SU-DHL-6 (cell line): ENCODE data around the gene SKAP2.

ENCODE experiments used
- H2AFZ ChIP-seq: fragments of 200-600 bp; sonication (generic); 2 replicates; pipeline ENCODE4 v1.6.1; 2014; ENCODE audit warnings: low read depth, mild to moderate bottlenecking, moderate library complexity, mixed read lengths, antibody characterized with exemption, low read length; ENCODE audit not compliant: severe bottlenecking
- H3F3A ChIP-seq: fragments of 200-600 bp; shearing (Covaris generic); 2 replicates; pipeline ENCODE4 v1.6.0; 2016; ENCODE audit warnings: antibody characterized with exemption, mild to moderate bottlenecking; ENCODE audit not compliant: insufficient read depth
- H3K27ac ChIP-seq: fragments of 200-600 bp; sonication (generic); 2 replicates; pipeline ENCODE4 v1.5.1; 2016; ENCODE audit warnings: low read depth, mild to moderate bottlenecking, low read length, moderate library complexity, mixed read lengths
- H3K27me3 ChIP-seq: fragments of 200-600 bp; sonication (generic), shearing (Covaris generic); 2 replicates; pipeline ENCODE4 v1.6.0; 2014; ENCODE audit warnings: mild to moderate bottlenecking, low read length
- H3K36me3 ChIP-seq: fragments of 200-600 bp; sonication (generic); 2 replicates; pipeline ENCODE4 v1.6.1; 2014; ENCODE audit warnings: mild to moderate bottlenecking, low read length, mixed read lengths
- H3K4me2 ChIP-seq: fragments of 300-600, 200-600 bp; shearing (Covaris generic), sonication (generic); 2 replicates; pipeline ENCODE4 v1.6.0; 2014; ENCODE audit warnings: low read length, low read depth, mild to moderate bottlenecking; ENCODE audit not compliant: poor library complexity, severe bottlenecking
- H3K4me3 ChIP-seq: fragments of 200-600 bp; sonication (generic); 2 replicates; pipeline ENCODE4 v1.5.1; 2014; ENCODE audit warnings: antibody characterized with exemption, low read length, mild to moderate bottlenecking, mixed read lengths; ENCODE audit not compliant: insufficient read depth, poor library complexity, severe bottlenecking
- H3K79me2 ChIP-seq: fragments of 200-600 bp; sonication (generic); 2 replicates; pipeline ENCODE4 v1.6.1; 2014; ENCODE audit warnings: mild to moderate bottlenecking, low read length, moderate library complexity; ENCODE audit not compliant: insufficient read depth
- H3K9ac ChIP-seq: fragments of 200-600 bp; sonication (generic); 2 replicates; pipeline ENCODE4 v1.7.0; 2014; ENCODE audit warnings: mild to moderate bottlenecking, low read length
- H3K9me2 ChIP-seq: fragments of 200-600 bp; sonication (generic); replicated peaks from 2 replicates; pipeline ENCODE4 v1.6.1; 2014; ENCODE audit warnings: low read length; ENCODE audit not compliant: insufficient read depth
- H3K9me3 ChIP-seq: fragments of 200-600 bp; sonication (generic); 2 replicates; pipeline ENCODE4 v1.6.1; 2014; ENCODE audit warnings: low read length, mixed read lengths; ENCODE audit not compliant: insufficient read depth
- H4K20me1 ChIP-seq: fragments of 200-600 bp; sonication (generic); 2 replicates; pipeline ENCODE4 v1.6.1; 2014; ENCODE audit warnings: low read depth, mild to moderate bottlenecking, antibody characterized with exemption, low read length, moderate library complexity, mixed read lengths
- EZH2phosphoT487 ChIP-seq: fragments of 200-600 bp; sonication (generic), shearing (Covaris generic); conservative IDR thresholded peaks from 2 replicates; pipeline ENCODE4 v1.6.1; 2018; ENCODE audit warnings: mild to moderate bottlenecking, antibody characterized with exemption, low read length, moderate library complexity, mixed read lengths
- TF ChIP-seq, protein P1 (sequence below): fragments of 200-600 bp; sonication (generic); IDR thresholded peaks from one replicate; pipeline ENCODE4 v1.5.1; 2017; ENCODE audit warnings: antibody characterized with exemption, mild to moderate bottlenecking, low read length, moderate library complexity; ENCODE audit not compliant: insufficient read depth, poor library complexity, severe bottlenecking

Gene SKAP2

DNA sequence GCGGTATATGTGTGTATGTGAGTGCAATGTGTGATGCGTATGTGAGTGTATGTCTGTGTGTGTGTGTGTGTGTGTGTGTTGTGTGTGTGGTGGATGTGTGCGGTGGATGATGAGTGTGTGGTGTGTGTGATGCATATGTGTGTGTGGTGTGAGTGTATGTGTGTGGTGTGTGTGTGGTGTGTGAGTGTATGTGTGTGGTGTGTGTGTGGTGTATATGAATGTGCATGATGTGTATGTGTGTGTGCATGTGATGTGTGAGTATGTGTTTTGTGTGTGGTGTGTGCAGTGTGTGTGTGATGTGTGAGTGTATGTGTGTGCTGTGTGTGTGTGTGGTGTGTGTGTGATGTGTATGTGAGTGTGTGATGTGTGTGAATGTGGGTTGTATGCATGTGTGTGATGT lies 222.0 kb downstream of the SKAP2 start:
- Histone ChIP-seq H3K79me2 (no peaks in the 10 kb centered on the region), H3K27ac (no peak overlapping the region), H3K4me3 (no peak overlapping the region), H4K20me1 (no peaks in the 10 kb centered on the region), H3K9me3 (no peaks in the 10 kb centered on the region), H3K9me2 (no peaks in the 10 kb centered on the region), H3K9ac (no peak overlapping the region), H3F3A (no peaks in the 10 kb centered on the region), H2AFZ (no peak overlapping the region), H3K4me2 (no peak overlapping the region), H3K27me3 (no peaks in the 10 kb centered on the region), H3K36me3 (no peaks in the 10 kb centered on the region)
- TF ChIP-seq, protein P1, sequence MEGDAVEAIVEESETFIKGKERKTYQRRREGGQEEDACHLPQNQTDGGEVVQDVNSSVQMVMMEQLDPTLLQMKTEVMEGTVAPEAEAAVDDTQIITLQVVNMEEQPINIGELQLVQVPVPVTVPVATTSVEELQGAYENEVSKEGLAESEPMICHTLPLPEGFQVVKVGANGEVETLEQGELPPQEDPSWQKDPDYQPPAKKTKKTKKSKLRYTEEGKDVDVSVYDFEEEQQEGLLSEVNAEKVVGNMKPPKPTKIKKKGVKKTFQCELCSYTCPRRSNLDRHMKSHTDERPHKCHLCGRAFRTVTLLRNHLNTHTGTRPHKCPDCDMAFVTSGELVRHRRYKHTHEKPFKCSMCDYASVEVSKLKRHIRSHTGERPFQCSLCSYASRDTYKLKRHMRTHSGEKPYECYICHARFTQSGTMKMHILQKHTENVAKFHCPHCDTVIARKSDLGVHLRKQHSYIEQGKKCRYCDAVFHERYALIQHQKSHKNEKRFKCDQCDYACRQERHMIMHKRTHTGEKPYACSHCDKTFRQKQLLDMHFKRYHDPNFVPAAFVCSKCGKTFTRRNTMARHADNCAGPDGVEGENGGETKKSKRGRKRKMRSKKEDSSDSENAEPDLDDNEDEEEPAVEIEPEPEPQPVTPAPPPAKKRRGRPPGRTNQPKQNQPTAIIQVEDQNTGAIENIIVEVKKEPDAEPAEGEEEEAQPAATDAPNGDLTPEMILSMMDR = no peak
- TF ChIP-seq EZH2phosphoT487 = no peak

DNA sequence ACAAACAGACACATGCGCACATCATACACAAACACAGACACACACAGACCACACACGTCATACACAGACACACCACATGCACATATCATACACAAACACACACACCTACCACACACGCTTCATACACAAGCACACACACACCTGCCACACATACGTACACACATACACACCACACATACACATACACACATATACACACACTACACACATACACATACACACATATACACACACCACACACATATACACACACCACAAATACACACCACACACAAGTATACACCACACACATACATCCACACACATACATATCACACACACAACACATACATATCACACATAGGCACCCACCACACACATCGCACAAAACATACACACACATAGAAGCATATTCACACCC lies 224.7 kb downstream of the SKAP2 start:
- Histone ChIP-seq H3K36me3 (no peaks in the 10 kb centered on the region), H3F3A (no peaks in the 10 kb centered on the region), H3K9me2 (no peaks in the 10 kb centered on the region), H3K79me2 (no peaks in the 10 kb centered on the region), H3K9me3 (no peaks in the 10 kb centered on the region), H3K4me2 (no peak overlapping the region), H4K20me1 (no peaks in the 10 kb centered on the region), H3K27me3 (no peaks in the 10 kb centered on the region), H3K9ac (no peak overlapping the region), H2AFZ (no peak overlapping the region), H3K4me3 (no peak overlapping the region), H3K27ac (no peak overlapping the region)
- TF ChIP-seq, protein P1 = no peak
- TF ChIP-seq EZH2phosphoT487 = no peak

DNA sequence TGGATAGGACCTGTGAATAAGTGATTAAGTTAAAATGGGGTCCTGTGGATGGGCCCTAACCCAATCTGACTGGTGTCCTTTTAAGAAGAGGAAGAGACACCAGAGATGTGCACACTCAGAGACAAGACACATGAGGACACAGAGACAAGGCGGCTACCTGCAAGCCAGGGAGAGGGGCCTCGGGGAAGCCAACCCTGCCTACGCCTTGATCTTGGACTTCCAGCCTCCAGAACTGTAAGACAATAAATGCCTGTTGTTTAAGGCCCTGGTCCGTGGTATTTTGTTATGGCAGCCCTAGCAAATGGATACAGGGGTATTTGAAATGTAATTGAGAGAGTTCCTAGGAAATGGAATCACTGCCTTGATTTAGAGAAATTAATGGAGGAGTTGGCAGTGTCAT lies 225.3 kb downstream of the SKAP2 start:
- no peak overlapping the region for H3K4me2 ChIP-seq
- H3K27me3 ChIP-seq = no peaks in the 10 kb centered on the region
- no peak overlapping the region for H2AFZ ChIP-seq
- H3F3A ChIP-seq = no peaks in the 10 kb centered on the region
- H4K20me1 ChIP-seq = no peaks in the 10 kb centered on the region
- H3K36me3 ChIP-seq = no peaks in the 10 kb centered on the region
- no peaks in the 10 kb centered on the region for H3K79me2 ChIP-seq
- H3K9me2 ChIP-seq = no peaks in the 10 kb centered on the region
- H3K27ac ChIP-seq = no peak overlapping the region
- H3K9me3 ChIP-seq = no peaks in the 10 kb centered on the region
- no peak for TF ChIP-seq EZH2phosphoT487
- TF ChIP-seq, protein P1 = no peak
- H3K4me3 ChIP-seq = no peak overlapping the region
- no peak overlapping the region for H3K9ac ChIP-seq
